Uterus (tissue), 2 donors: ENCODE results near the gene RIMOC1.

Experiments used
- POLR2A ChIP-seq, 2 donors: fragments of 450-650 bp; IDR thresholded peaks; one replicate each; pipeline ENCODE4 v1.6.1; 2016; ENCODE audit warnings: antibody characterized with exemption in 2 of 2, mild to moderate bottlenecking in 1 of 2, moderate library complexity in 1 of 2
- TF ChIP-seq, protein P1 (sequence below), 4 experiments: fragments of 200-600 bp in 2 of 4; fragments of 450-650 bp in 2 of 4; sonication (generic) in 2 of 4; IDR thresholded peaks; one replicate each; pipeline ENCODE4 v1.5.1; 2016 to 2019; ENCODE audit warnings: antibody characterized with exemption in 4 of 4, mild to moderate bottlenecking in 2 of 4, moderate library complexity in 1 of 4

DNA sequence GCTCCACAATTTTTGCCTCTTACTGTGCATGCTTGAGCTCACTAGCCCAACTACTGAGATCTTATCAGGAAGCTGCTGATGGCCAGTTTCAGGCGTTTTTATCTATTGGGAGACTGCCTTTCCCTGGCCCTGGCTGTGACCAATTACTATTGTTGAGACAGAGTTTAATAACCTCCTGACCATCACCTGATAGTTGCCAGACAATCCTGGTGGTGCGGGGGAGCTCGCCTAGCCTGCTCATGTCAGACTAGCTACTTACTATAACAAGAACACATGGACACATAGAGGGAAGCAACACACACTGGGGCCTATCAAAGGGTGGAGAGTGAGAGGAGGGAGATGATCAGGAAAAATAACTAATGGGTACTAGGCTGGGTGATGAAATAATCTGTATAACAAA lies 20.9 kb upstream of the RIMOC1 start:
- TF ChIP-seq, protein P1, sequence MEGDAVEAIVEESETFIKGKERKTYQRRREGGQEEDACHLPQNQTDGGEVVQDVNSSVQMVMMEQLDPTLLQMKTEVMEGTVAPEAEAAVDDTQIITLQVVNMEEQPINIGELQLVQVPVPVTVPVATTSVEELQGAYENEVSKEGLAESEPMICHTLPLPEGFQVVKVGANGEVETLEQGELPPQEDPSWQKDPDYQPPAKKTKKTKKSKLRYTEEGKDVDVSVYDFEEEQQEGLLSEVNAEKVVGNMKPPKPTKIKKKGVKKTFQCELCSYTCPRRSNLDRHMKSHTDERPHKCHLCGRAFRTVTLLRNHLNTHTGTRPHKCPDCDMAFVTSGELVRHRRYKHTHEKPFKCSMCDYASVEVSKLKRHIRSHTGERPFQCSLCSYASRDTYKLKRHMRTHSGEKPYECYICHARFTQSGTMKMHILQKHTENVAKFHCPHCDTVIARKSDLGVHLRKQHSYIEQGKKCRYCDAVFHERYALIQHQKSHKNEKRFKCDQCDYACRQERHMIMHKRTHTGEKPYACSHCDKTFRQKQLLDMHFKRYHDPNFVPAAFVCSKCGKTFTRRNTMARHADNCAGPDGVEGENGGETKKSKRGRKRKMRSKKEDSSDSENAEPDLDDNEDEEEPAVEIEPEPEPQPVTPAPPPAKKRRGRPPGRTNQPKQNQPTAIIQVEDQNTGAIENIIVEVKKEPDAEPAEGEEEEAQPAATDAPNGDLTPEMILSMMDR (IDR thresholded peaks at IDR 0.05): no peak
- TF ChIP-seq POLR2A (IDR thresholded peaks at IDR 0.05): no peak
